NCI-H1694 treated with DMSO at 0.1 percent for 48 hours (cell line): Measurements from ENCODE around the gene CCDC85C.
A peak's percentile ranks its signal among the peaks of the same experiment; 100 is the strongest.

Experiments used
- DNase-seq: peaks from one replicate; lab custom pipeline; 2025; lab: John Stamatoyannopoulos, UW

CCDC85C gene

GRCh38 chr14:99556134-99556791, 47.7 kb downstream of the CCDC85C start:
- no peak for DNase-seq

- no peak for DNase-seq
Observed at GRCh38 chr14:99554757-99555531, 49.1 kb downstream of the CCDC85C start.

- DNase-seq, result peak; percentile 76
Observed at GRCh38 chr14:99554184-99554583, 49.8 kb downstream of the CCDC85C start.

- no peak for DNase-seq
Observed at GRCh38 chr14:99552572-99553216, 51.3 kb downstream of the CCDC85C start.

- no peak for DNase-seq
Observed at GRCh38 chr14:99552021-99552553, 51.9 kb downstream of the CCDC85C start.

- no peak for DNase-seq
Observed at GRCh38 chr14:99551034-99551922, 52.7 kb downstream of the CCDC85C start.

- DNase-seq, result no peak
Observed at GRCh38 chr14:99550387-99550992, 53.5 kb downstream of the CCDC85C start.

GRCh38 chr14:99549684-99550083, 54.3 kb downstream of the CCDC85C start:
- DNase-seq, result no peak

- DNase-seq, result no peak
Observed at GRCh38 chr14:99548871-99549515, 55.0 kb downstream of the CCDC85C start.

- peak; percentile 50 for DNase-seq
Observed at GRCh38 chr14:99548255-99548654, 55.8 kb downstream of the CCDC85C start.

- DNase-seq, result peak; percentile 30
Observed at GRCh38 chr14:99546234-99546879, 57.6 kb downstream of the CCDC85C start.

- DNase-seq, result no peak
Observed at GRCh38 chr14:99545586-99545985, 58.4 kb downstream of the CCDC85C start.

- DNase-seq, result no peak
Observed at GRCh38 chr14:99544991-99545390, 59.0 kb downstream of the CCDC85C start.

- DNase-seq, result no peak
Observed at GRCh38 chr14:99543985-99544384, 60.0 kb downstream of the CCDC85C start.

- DNase-seq, result no peak
Observed at GRCh38 chr14:99543370-99543769, 60.6 kb downstream of the CCDC85C start.

- DNase-seq, result no peak
Observed at GRCh38 chr14:99542566-99542965, 61.4 kb downstream of the CCDC85C start.

- DNase-seq, result no peak
Observed at GRCh38 chr14:99541677-99542470, 62.1 kb downstream of the CCDC85C start.

- no peak for DNase-seq
Observed at GRCh38 chr14:99541211-99541610, 62.8 kb downstream of the CCDC85C start.
